HL-60 (cell line): ENCODE data around the gene SLC6A18.

Experiments used
- CTCF ChIP-seq: IDR thresholded peaks from one replicate; pipeline ENCODE4 v1.5.1; 2011; ENCODE audit warnings: low read length, control low read depth, inconsistent platforms; ENCODE audit not compliant: insufficient read depth
- GABPA ChIP-seq: IDR thresholded peaks from 2 replicates; pipeline ENCODE4 v1.6.1; 2012; ENCODE audit warnings: low read depth
- POLR2AphosphoS5 ChIP-seq: IDR thresholded peaks from 2 replicates; pipeline ENCODE4 v1.6.1; 2012; ENCODE audit warnings: low read depth
- REST ChIP-seq: IDR thresholded peaks from 2 replicates; pipeline ENCODE4 v1.6.1; 2012; ENCODE audit warnings: low read depth; ENCODE audit not compliant: insufficient replicate concordance
- SPI1 ChIP-seq: IDR thresholded peaks from 2 replicates; pipeline ENCODE4 v1.6.1; 2012; ENCODE audit warnings: low read depth, mild to moderate bottlenecking, borderline replicate concordance

- TF ChIP-seq CTCF (no peak), POLR2AphosphoS5 (no peak), REST (no peak), GABPA (no peak), SPI1 (no peak)
Observed at GRCh38 chr5:1185038-1185627, 40.0 kb upstream of the SLC6A18 start.
